AG04449 (cell line): ENCODE results near the gene CASP7.

Experiments used
- CTCF ChIA-PET: fragments of 350-600 bp; formaldehyde crosslinking; extraction: SDS; loops from one replicate; lab custom pipeline; 2021; ENCODE audit warnings: antibody characterized with exemption; lab: Yijun Ruan, JAX
- POLR2A ChIA-PET: fragments of 400-600, 350-600 bp; formaldehyde crosslinking; extraction: SDS; loops from one replicate; lab custom pipeline; 2020; ENCODE audit warnings: antibody characterized with exemption, inconsistent platforms; lab: Yijun Ruan, JAX
- DNase-seq: peaks from one replicate; pipeline ENCODE4 v3.0.0-alpha.2; 2010; ENCODE audit warnings: low read depth, low spot score
- H3K4me3 ChIP-seq: 2 replicates; pipeline ENCODE4 v1.5.1; 2011; ENCODE audit warnings: low read depth, mild to moderate bottlenecking, control low read depth, low read length
- CTCF ChIP-seq: IDR thresholded peaks from one replicate; pipeline ENCODE4 v1.5.1; 2011; ENCODE audit warnings: mild to moderate bottlenecking, moderate library complexity, low read length, control low read depth, inconsistent platforms; ENCODE audit not compliant: insufficient read depth; ENCODE audit errors: missing control alignments

CASP7 gene

GRCh38 chr10:113746217-113746957, 66.7 kb downstream of the CASP7 start:
- POLR2A ChIA-PET: no interaction called here
- peak; percentile 46 for DNase-seq
- no peak overlapping the region for H3K4me3 ChIP-seq
- TF ChIP-seq CTCF: no peak
- CTCF ChIA-PET: no interaction called here

- ChIA-PET POLR2A (no interaction called here), CTCF (no interaction called here)
- no peak within 1 kb of the TSS for H3K4me3 ChIP-seq
- DNase-seq: no peak
- TF ChIP-seq CTCF: no peak
Measured at GRCh38 chr10:113751181-113751732, 71.5 kb downstream of the CASP7 start, which contains the start of gene PLEKHS1. Gene PLEKHS1, plus strand, starts transcription at chr10:113751682. Its CDS starts 3,596 bp downstream, at chr10:113755278.

- DNase-seq: no peak
- ChIA-PET POLR2A (no interaction called here), CTCF (interaction anchor here (1.1 kb wide), 1 partner anchor 370 kb away, joined by 3 read pairs; no protein-coding TSS in a partner anchor)
- no peak overlapping the region for H3K4me3 ChIP-seq
- no peak for TF ChIP-seq CTCF
Measured at GRCh38 chr10:113752553-113752952, 72.8 kb downstream of the CASP7 start.

GRCh38 chr10:113753020-113753692, 73.4 kb downstream of the CASP7 start:
- POLR2A ChIA-PET: no interaction called here
- no peak overlapping the region for H3K4me3 ChIP-seq
- no peak for DNase-seq
- CTCF ChIA-PET: interaction anchor here (1.1 kb wide), 1 partner anchor 369 kb away, joined by 3 read pairs; no protein-coding TSS in a partner anchor
- no peak for TF ChIP-seq CTCF

GRCh38 chr10:113754125-113754524, 74.4 kb downstream of the CASP7 start:
- CTCF ChIA-PET: no interaction called here
- no peak for DNase-seq
- TF ChIP-seq CTCF: no peak
- H3K4me3 ChIP-seq: no peak overlapping the region
- POLR2A ChIA-PET: no interaction called here

GRCh38 chr10:113754768-113755167, 75.1 kb downstream of the CASP7 start:
- ChIA-PET POLR2A (no interaction called here), CTCF (no interaction called here)
- no peak overlapping the region for H3K4me3 ChIP-seq
- TF ChIP-seq CTCF: no peak
- DNase-seq: no peak
